HG02970 (cell line): ENCODE measurements around the gene CLEC9A.

Experiments
- ATAC-seq: cut with Tn5 transposase; IDR thresholded peaks from one replicate; pipeline ENCODE4 v1.9.1; 2021; ENCODE audit warnings: mild to moderate bottlenecking, moderate library complexity, moderate number of reproducible peaks; ENCODE audit not compliant: unreplicated experiment, low FRiP score

CLEC9A gene

DNA sequence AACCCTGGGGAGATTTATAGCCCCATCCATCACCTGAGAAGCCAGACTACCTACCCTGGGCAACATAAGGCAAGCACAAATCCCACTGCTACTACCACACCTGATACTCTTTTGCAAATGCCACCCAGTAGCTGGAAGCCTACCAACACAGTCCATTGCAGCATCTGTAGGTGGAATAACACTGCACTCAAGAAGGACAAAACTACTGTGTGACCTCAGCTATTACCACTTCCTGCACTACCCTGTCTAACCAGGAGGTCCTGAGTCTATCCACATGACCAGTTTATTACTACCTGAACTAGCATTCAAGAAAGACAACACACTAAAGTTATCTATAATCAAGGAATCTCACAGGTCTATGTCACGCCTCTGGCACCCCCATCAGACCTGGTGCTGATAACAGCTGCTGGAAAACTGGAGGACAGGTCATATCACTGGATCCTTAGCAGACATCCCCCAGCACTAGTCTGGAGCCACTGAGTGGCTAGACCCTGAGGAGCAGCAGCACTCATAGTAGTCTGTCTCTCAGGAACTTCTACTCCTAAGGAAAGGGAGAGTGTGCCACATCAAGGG, 71.3 kb downstream of the CLEC9A start:
- ATAC-seq: no peak

- ATAC-seq: no peak
Observed at GRCh38 chr12:10102322-10102721, 71.8 kb downstream of the CLEC9A start.

GRCh38 chr12:10110256-10110844, 79.9 kb downstream of the CLEC9A start:
- ATAC-seq: no peak

- ATAC-seq: no peak
Observed at GRCh38 chr12:10111451-10111850, 81.0 kb downstream of the CLEC9A start.

- ATAC-seq: no peak
Observed at GRCh38 chr12:10113075-10113474, 82.6 kb downstream of the CLEC9A start.

DNA sequence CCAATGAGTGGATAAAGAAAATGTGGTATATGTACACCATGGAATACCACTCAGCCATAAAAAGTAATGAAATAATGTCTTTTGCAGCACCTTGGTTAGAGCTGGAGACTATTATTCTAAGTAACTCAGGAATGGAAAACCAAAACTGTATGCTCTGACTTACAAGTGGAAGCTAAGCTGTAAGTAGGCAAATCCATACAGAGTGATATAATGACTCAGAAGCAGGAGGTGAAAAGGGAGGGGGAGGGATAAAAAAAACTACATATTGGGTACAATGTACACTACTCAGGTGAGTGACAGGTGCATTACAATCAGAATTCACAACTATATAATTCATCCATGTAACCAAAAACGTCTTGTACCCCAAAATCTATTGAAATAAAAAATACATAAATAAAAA, 83.4 kb downstream of the CLEC9A start:
- no peak for ATAC-seq

- ATAC-seq: no peak
Observed at GRCh38 chr12:10115311-10115710, 84.8 kb downstream of the CLEC9A start.
